ENCODE results near the gene FBLN2. TPM values are rescaled to one million over a fixed set of nuclear protein-coding genes. Genes with fewer than 3 reads are reported as not detected.

Gene FBLN2
- total RNA-seq, 1 experiment from 2014 or later = 0.11 TPM

GRCh38 chr3:13601692-13602080 lies 52.8 kb downstream of the FBLN2 start:
- Histone ChIP-seq H3K9me2 (replicated peaks; ENCODE audit: low read length) (no peaks in the 10 kb centered on the region), H3K27me3 (ENCODE audit: low read length) (no peaks in the 10 kb centered on the region), H2AFZ (ENCODE audit: low read length) (peak overlapping the region; percentile 45; the same call in 1 of the 2 replicates), H3F3A (ENCODE audit: low read length, unreplicated experiment) (no peaks in the 10 kb centered on the region), H3K9ac (ENCODE audit: low read length) (peak overlapping the region; percentile 55), H3K9me3 (ENCODE audit: low read length) (no peaks in the 10 kb centered on the region), H3K36me3 (ENCODE audit: low read depth, low read length) (no peaks in the 10 kb centered on the region), H4K20me1 (ENCODE audit: low read length) (no peaks in the 10 kb centered on the region), H3K4me3 (ENCODE audit: low read length) (no peak overlapping the region), H3K79me2 (ENCODE audit: low read length) (no peaks in the 10 kb centered on the region), H3K4me1 (ENCODE audit: insufficient read depth, low read length) (peaks cover 39% of the 10 kb centered on the region), H3K27ac (ENCODE audit: low read length) (peak overlapping the region; percentile 86), H3K4me2 (ENCODE audit: low read length) (peak overlapping the region; percentile 52)
- CTCF ChIA-PET = interaction anchor here (1.2 kb wide), 1 partner anchor 105 kb away, joined by 5 read pairs; no protein-coding TSS in a partner anchor
- no peak for ATAC-seq
- TF ChIP-seq CTCF (conservative IDR thresholded peaks at IDR 0.05; ENCODE audit: low read depth, low read length) (no peak), EZH2 (IDR thresholded peaks at IDR 0.05; ENCODE audit: low read length, unreplicated experiment) (no peak), EZH2phosphoT487 (IDR thresholded peaks at IDR 0.05; ENCODE audit: borderline replicate concordance, low read length) (no peak)
- no TSS peak for BruUV-seq (replicated peaks)
- DNase-seq = no peak
- intact Hi-C loops (cut with micrococcal nuclease) = loop anchor here (2.0 kb wide), 2 partner anchors 47 to 63 kb away; no protein-coding TSS in a partner anchor
- POLR2A ChIA-PET (ENCODE audit: unreplicated experiment) = interaction anchor here (0.6 kb wide), 1 partner anchor 122 kb away, joined by 3 read pairs; the partner anchor contains the start of gene HDAC11

- ATAC-seq = no peak
- no peaks in the 10 kb centered on the region for H3K9me2 ChIP-seq (replicated peaks; ENCODE audit: low read length)
- CTCF ChIA-PET = no interaction called here
- H3K27me3 ChIP-seq (ENCODE audit: low read length) = no peaks in the 10 kb centered on the region
- no peaks in the 10 kb centered on the region for H4K20me1 ChIP-seq (ENCODE audit: low read length)
- POLR2A ChIA-PET (ENCODE audit: unreplicated experiment) = no interaction called here
- no peaks in the 10 kb centered on the region for H3K36me3 ChIP-seq (ENCODE audit: low read depth, low read length)
- peaks cover 10% of the 10 kb centered on the region for H3K4me1 ChIP-seq (ENCODE audit: insufficient read depth, low read length)
- H2AFZ ChIP-seq (ENCODE audit: low read length) = no peak overlapping the region
- H3K4me3 ChIP-seq (ENCODE audit: low read length) = no peak overlapping the region
- intact Hi-C loops (cut with micrococcal nuclease) = no loop called here
- H3K9ac ChIP-seq (ENCODE audit: low read length) = no peak overlapping the region
- DNase-seq = no peak
- H3K79me2 ChIP-seq (ENCODE audit: low read length) = no peaks in the 10 kb centered on the region
- no peaks in the 10 kb centered on the region for H3F3A ChIP-seq (ENCODE audit: low read length, unreplicated experiment)
- H3K4me2 ChIP-seq (ENCODE audit: low read length) = no peak overlapping the region
- H3K9me3 ChIP-seq (ENCODE audit: low read length) = no peaks in the 10 kb centered on the region
- H3K27ac ChIP-seq (ENCODE audit: low read length) = no peak overlapping the region
- BruUV-seq (replicated peaks) = no TSS peak
- no peak for TF ChIP-seq EZH2 (IDR thresholded peaks at IDR 0.05; ENCODE audit: low read length, unreplicated experiment)
- TF ChIP-seq EZH2phosphoT487 (IDR thresholded peaks at IDR 0.05; ENCODE audit: borderline replicate concordance, low read length) = no peak
- TF ChIP-seq CTCF (conservative IDR thresholded peaks at IDR 0.05; ENCODE audit: low read depth, low read length) = no peak
Measured at GRCh38 chr3:13605555-13605954, 56.6 kb downstream of the FBLN2 start.

GRCh38 chr3:13607821-13608597 lies 59.1 kb downstream of the FBLN2 start:
- no peak overlapping the region for H2AFZ ChIP-seq (ENCODE audit: low read length)
- H4K20me1 ChIP-seq (ENCODE audit: low read length) = no peaks in the 10 kb centered on the region
- POLR2A ChIA-PET (ENCODE audit: unreplicated experiment) = no interaction called here
- no peak overlapping the region for H3K9ac ChIP-seq (ENCODE audit: low read length)
- H3K27me3 ChIP-seq (ENCODE audit: low read length) = no peaks in the 10 kb centered on the region
- no peak for TF ChIP-seq CTCF (conservative IDR thresholded peaks at IDR 0.05; ENCODE audit: low read depth, low read length)
- TF ChIP-seq EZH2 (IDR thresholded peaks at IDR 0.05; ENCODE audit: low read length, unreplicated experiment) = no peak
- CTCF ChIA-PET = interaction anchor here (0.7 kb wide), 1 partner anchor 112 kb away, joined by 3 read pairs; no protein-coding TSS in a partner anchor
- H3K27ac ChIP-seq (ENCODE audit: low read length) = no peak overlapping the region
- H3F3A ChIP-seq (ENCODE audit: low read length, unreplicated experiment) = no peaks in the 10 kb centered on the region
- no peaks in the 10 kb centered on the region for H3K9me3 ChIP-seq (ENCODE audit: low read length)
- BruUV-seq (replicated peaks) = no TSS peak
- H3K4me2 ChIP-seq (ENCODE audit: low read length) = no peak overlapping the region
- H3K9me2 ChIP-seq (replicated peaks; ENCODE audit: low read length) = no peaks in the 10 kb centered on the region
- H3K79me2 ChIP-seq (ENCODE audit: low read length) = no peaks in the 10 kb centered on the region
- no peaks in the 10 kb centered on the region for H3K36me3 ChIP-seq (ENCODE audit: low read depth, low read length)
- no peaks in the 10 kb centered on the region for H3K4me1 ChIP-seq (ENCODE audit: insufficient read depth, low read length)
- no peak overlapping the region for H3K4me3 ChIP-seq (ENCODE audit: low read length)
- no peak; the same call in 1 of the 2 replicates for ATAC-seq
- intact Hi-C loops (cut with micrococcal nuclease) = no loop called here
- DNase-seq = no peak

Data from PC-3 (cell line).